Activated CD8-positive, alpha-beta T cell treated with anti-CD3 and anti-CD28 coated beads for 36 hours (primary cell): ENCODE measurements around the gene ABAT. TPM values are rescaled to one million over a fixed set of nuclear protein-coding genes. Genes with fewer than 3 reads are reported as not detected.

Experiments
- ATAC-seq: fragments of 200-7000 bp; cut with Tn5 transposase; one replicate; pipeline ENCODE4 v1.10.0; 2021; ENCODE audit warnings: mild to moderate bottlenecking, moderate library complexity
- CTCF ChIA-PET: fragments of 350-600 bp; sonication (Branson Sonifier 250); formaldehyde crosslinking; loops from one replicate; lab custom pipeline; 2021; ENCODE audit warnings: antibody characterized with exemption; lab: Charles Lee
- POLR2A ChIA-PET: fragments of 350-600 bp; sonication (Branson Sonifier 250); formaldehyde crosslinking; loops from one replicate; lab custom pipeline; 2021; ENCODE audit warnings: antibody characterized with exemption; lab: Charles Lee
- DNase-seq: peaks from one replicate; pipeline ENCODE4 v3.0.0-alpha.2; 2020
- H3K27ac Mint-ChIP-seq: one replicate; pipeline ENCODE4 v1.8.0; 2021; ENCODE audit warnings: mild to moderate bottlenecking, mixed read lengths
- H3K27me3 Mint-ChIP-seq: one replicate; pipeline ENCODE4 v1.8.0; 2021; ENCODE audit warnings: mixed read lengths
- H3K36me3 Mint-ChIP-seq: one replicate; pipeline ENCODE4 v1.8.0; 2021; ENCODE audit warnings: low read depth, mixed read lengths
- H3K4me1 Mint-ChIP-seq: one replicate; pipeline ENCODE4 v1.8.0; 2021; ENCODE audit warnings: low read depth, mixed read lengths
- H3K4me3 Mint-ChIP-seq: one replicate; pipeline ENCODE4 v1.8.0; 2021; ENCODE audit warnings: mild to moderate bottlenecking, moderate library complexity, mixed read lengths
- H3K9me3 Mint-ChIP-seq: one replicate; pipeline ENCODE4 v1.8.0; 2021; ENCODE audit warnings: mixed read lengths
- CTCF ChIP-seq: fragments of 200-600 bp; IDR thresholded peaks from one replicate; pipeline ENCODE4 v1.8.0; 2022; ENCODE audit warnings: antibody characterized with exemption, mild to moderate bottlenecking
- intact Hi-C: fragments of 100-400 bp; cut with micrococcal nuclease; formaldehyde crosslinking; loops from one replicate; pipeline ENCODE4 v1.10.0; 2022
- total RNA-seq, 2 experiments: library from RNA; stranded (reverse); gene quantifications; one replicate each; pipeline ENCODE4 v1.2.3, GENCODE V29; 2021

ABAT gene
- total RNA-seq, 2 experiments from 2014 or later: 5.1 TPM

GRCh38 chr16:8831450-8831849 is 157.0 kb downstream of the ABAT start:
- CTCF ChIA-PET: interaction anchor here (2.0 kb wide), 1 partner anchor 49 kb away, joined by 11 read pairs; no protein-coding TSS in a partner anchor
- Mint-ChIP-seq H3K4me1 (peaks cover 7% of the 10 kb centered on the region), H3K9me3 (no peaks in the 10 kb centered on the region), H3K4me3 (no peak overlapping the region), H3K36me3 (peaks cover 34% of the 10 kb centered on the region), H3K27ac (no peak overlapping the region), H3K27me3 (no peaks in the 10 kb centered on the region)
- ATAC-seq (no peak), DNase-seq (no peak)
- POLR2A ChIA-PET: interaction anchor here (0.6 to 1.3 kb wide), 3 partner anchors 33 to 143 kb away, joined by 3 to 5 read pairs (median 3); partner anchors contain the start of gene CARHSP1
- intact Hi-C loops: no loop called here
- TF ChIP-seq CTCF: no peak

GRCh38 chr16:8831871-8832716 is 157.7 kb downstream of the ABAT start:
- no peak for DNase-seq
- peaks cover 32% of the 10 kb centered on the region for H3K36me3 Mint-ChIP-seq
- no peaks in the 10 kb centered on the region for H3K27me3 Mint-ChIP-seq
- no peak for ATAC-seq
- H3K4me3 Mint-ChIP-seq: no peak overlapping the region
- ChIA-PET CTCF (interaction anchor here (2.0 kb wide), 1 partner anchor 48 kb away, joined by 11 read pairs; no protein-coding TSS in a partner anchor), POLR2A (interaction anchor here (1.3 to 1.4 kb wide), 2 partner anchors 9 to 36 kb away, joined by 3 to 5 read pairs; partner anchors contain the start of gene CARHSP1)
- intact Hi-C loops: no loop called here
- no peak for TF ChIP-seq CTCF
- H3K4me1 Mint-ChIP-seq: peaks cover 7% of the 10 kb centered on the region
- H3K9me3 Mint-ChIP-seq: no peaks in the 10 kb centered on the region
- no peak overlapping the region for H3K27ac Mint-ChIP-seq

- POLR2A ChIA-PET: interaction anchor here (1.4 kb wide), 1 partner anchor 9 kb away, joined by 3 read pairs; no protein-coding TSS in a partner anchor
- CTCF ChIA-PET: interaction anchor here (2.0 kb wide), 1 partner anchor 47 kb away, joined by 11 read pairs; no protein-coding TSS in a partner anchor
- TF ChIP-seq CTCF: no peak
- Mint-ChIP-seq H3K36me3 (peaks cover 31% of the 10 kb centered on the region), H3K27ac (no peak overlapping the region), H3K4me1 (peaks cover 7% of the 10 kb centered on the region), H3K9me3 (no peaks in the 10 kb centered on the region), H3K4me3 (no peak overlapping the region), H3K27me3 (no peaks in the 10 kb centered on the region)
- ATAC-seq (no peak), DNase-seq (no peak)
- intact Hi-C loops: no loop called here
These were observed 158.3 kb downstream of the ABAT start for GRCh38 chr16:8832717-8833105.

Other genes with a start within 250 kb of the ABAT start
- gene TMEM114, start 84.1 kb upstream of the ABAT start, total RNA-seq: not detected
- 10 to 100 TPM; 31.7 to 31.9 TPM for gene METTL22, start 52.9 kb upstream of the ABAT start, total RNA-seq
- gene TMEM186, start 123.0 kb downstream of the ABAT start, total RNA-seq: 10 to 100 TPM; 15.3 to 15.4 TPM
- 10 to 100 TPM; 32.7 to 34.3 TPM for gene PMM2, start 123.2 kb downstream of the ABAT start, total RNA-seq
- 10 to 100 TPM; 63.9 to 72.6 TPM for gene CARHSP1, start 194.4 kb downstream of the ABAT start, total RNA-seq
- gene LITAFD, start 207.7 kb downstream of the ABAT start, total RNA-seq: not detected